ENCODE results near the gene ZNF3.

The ZNF3 gene

GRCh38 chr7:100105534-100105933 is 24.0 kb upstream of the ZNF3 start:
- no peak overlapping the region for H3K4me3 ChIP-seq (ENCODE audit: low read length)
- H3K4me1 ChIP-seq (ENCODE audit: control insufficient read depth, insufficient read depth, low read length) = peaks cover 15% of the 10 kb centered on the region
- H3K9me3 ChIP-seq (ENCODE audit: control insufficient read depth, low read length) = no peaks in the 10 kb centered on the region
- peaks cover 5% of the 10 kb centered on the region for H3K36me3 ChIP-seq (ENCODE audit: control insufficient read depth, insufficient read depth, low read length)
- H3K27me3 ChIP-seq (ENCODE audit: control insufficient read depth, insufficient read depth, low read length) = no peaks in the 10 kb centered on the region
- H3K9ac ChIP-seq (ENCODE audit: low read length) = no peak overlapping the region

DNA sequence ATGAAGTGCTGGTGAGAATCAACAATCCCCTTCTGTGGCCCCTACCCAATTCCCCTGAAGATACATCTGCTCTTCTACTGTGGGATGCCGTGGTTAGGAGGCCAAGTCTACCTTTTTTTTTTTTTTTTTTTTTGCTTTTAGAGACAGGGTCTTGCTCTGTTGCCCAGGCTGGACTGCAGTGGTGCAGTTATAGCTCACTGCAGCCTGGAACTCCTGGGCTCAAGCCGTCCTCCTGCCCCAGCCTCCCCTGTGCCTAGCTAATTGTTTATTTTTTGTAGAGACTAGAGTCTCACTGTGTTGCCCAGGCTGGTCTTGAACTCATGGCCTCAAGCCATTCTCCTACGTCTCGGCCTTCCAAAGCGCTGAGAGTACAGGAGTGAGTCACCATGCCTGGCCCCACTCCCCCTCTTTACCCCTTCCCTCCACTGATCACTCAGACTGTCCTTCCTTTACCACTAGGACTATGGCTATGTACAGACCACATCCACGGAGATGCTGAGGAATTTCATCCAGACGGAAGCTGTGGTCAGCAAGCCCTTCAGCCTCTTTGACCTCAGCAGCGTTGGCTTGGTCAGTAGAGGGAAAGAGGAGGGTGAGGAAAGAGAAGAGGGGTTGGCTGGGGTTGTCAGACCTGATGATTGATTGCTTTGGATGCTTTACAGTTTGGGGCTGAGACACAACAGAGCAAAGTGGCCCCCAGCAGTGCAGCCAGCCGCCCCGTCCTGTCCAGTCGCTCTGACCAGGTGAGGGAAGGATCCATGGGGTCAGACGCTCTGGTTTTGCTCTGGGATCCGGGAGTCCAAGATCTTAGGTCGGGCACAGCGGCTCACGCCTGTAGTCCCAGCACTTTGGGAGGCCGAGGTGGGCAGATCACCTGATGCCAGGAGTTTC is 21.7 kb upstream of the ZNF3 start:
- no peak overlapping the region for H3K4me3 ChIP-seq (ENCODE audit: low read length)
- H3K9ac ChIP-seq (ENCODE audit: low read length) = no peak overlapping the region
- no peaks in the 10 kb centered on the region for H3K27me3 ChIP-seq (ENCODE audit: control insufficient read depth, insufficient read depth, low read length)
- H3K9me3 ChIP-seq (ENCODE audit: control insufficient read depth, low read length) = no peaks in the 10 kb centered on the region
- H3K4me1 ChIP-seq (ENCODE audit: control insufficient read depth, insufficient read depth, low read length) = peaks cover 28% of the 10 kb centered on the region
- peaks cover 10% of the 10 kb centered on the region for H3K36me3 ChIP-seq (ENCODE audit: control insufficient read depth, insufficient read depth, low read length)

GRCh38 chr7:100101016-100101862 is 19.7 kb upstream of the ZNF3 start, which contains the start of the genes AP4M1 and MCM7:
TSS of gene AP4M1 (plus strand) at chr7:100101643. CDS start at chr7:100101715, 72 bp downstream.
TSS of gene MCM7 (minus strand) at chr7:100101397. CDS start at chr7:100101294, 103 bp downstream.
- H3K4me3 ChIP-seq (ENCODE audit: low read length) = peak within 1 kb of the TSS; percentile 97
- peaks cover 28% of the 10 kb centered on the region for H3K4me1 ChIP-seq (ENCODE audit: control insufficient read depth, insufficient read depth, low read length)
- peaks cover 13% of the 10 kb centered on the region for H3K36me3 ChIP-seq (ENCODE audit: control insufficient read depth, insufficient read depth, low read length)
- H3K27me3 ChIP-seq (ENCODE audit: control insufficient read depth, insufficient read depth, low read length) = no peaks in the 10 kb centered on the region
- H3K9ac ChIP-seq (ENCODE audit: low read length) = peak within 1 kb of the TSS; percentile 83
- H3K9me3 ChIP-seq (ENCODE audit: control insufficient read depth, low read length) = no peaks in the 10 kb centered on the region

DNA sequence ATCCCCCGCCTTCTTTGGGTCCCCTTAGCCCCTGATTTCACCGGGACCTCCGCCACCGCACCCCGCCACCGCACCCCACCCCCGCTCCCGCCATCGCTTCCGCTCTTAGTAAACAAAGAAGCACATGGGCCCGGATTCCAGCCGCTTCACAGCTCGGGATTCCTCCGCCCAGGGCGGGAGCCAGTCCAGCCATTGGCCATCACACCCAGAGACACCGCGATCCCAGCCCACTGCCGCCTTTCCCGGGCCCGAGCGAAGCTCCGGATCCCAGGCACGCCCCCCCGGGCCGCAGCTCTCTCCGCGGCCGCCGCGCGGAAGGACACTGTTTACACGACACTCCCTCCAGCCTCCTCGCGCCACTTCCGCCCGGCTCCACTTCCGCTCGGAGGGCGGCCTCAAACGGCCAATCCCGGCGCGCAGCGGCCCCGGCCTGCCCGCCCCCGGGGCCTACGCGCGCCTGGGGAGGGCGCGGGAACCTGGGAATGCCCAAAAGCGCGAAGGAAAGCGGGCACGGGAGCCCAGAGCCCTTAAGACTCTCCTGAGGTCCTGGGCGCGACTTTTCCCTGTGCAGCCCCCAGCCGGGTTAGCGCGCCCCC is 19.0 kb upstream of the ZNF3 start:
- Histone ChIP-seq H3K9me3 (ENCODE audit: control insufficient read depth, low read length) (no peaks in the 10 kb centered on the region), H3K4me1 (ENCODE audit: control insufficient read depth, insufficient read depth, low read length) (peaks cover 28% of the 10 kb centered on the region), H3K9ac (ENCODE audit: low read length) (peak overlapping the region; percentile 74), H3K36me3 (ENCODE audit: control insufficient read depth, insufficient read depth, low read length) (peaks cover 13% of the 10 kb centered on the region), H3K27me3 (ENCODE audit: control insufficient read depth, insufficient read depth, low read length) (no peaks in the 10 kb centered on the region), H3K4me3 (ENCODE audit: low read length) (peak overlapping the region; percentile 97)

DNA sequence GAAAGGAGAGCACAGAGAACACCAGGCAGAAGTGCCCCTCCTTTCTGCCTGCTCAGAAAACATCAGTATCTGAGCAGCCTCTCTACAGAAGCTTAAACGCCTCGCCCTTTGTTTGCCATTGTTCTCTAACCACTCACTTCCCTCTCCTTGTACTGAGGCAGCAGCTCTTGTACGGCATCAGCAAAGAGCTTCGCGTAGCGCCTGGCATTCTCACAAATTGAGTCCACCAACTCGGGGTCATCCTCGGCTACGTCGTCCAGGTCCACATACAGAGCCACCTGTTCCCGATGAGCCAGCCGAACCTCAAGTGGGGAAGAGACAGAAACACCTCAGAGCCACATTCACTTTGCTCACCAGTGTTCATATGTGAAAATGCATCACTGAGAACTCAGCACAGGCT is 17.9 kb upstream of the ZNF3 start:
- Histone ChIP-seq H3K9ac (ENCODE audit: low read length) (peak overlapping the region; percentile 74), H3K4me3 (ENCODE audit: low read length) (peak overlapping the region; percentile 97), H3K27me3 (ENCODE audit: control insufficient read depth, insufficient read depth, low read length) (no peaks in the 10 kb centered on the region), H3K36me3 (ENCODE audit: control insufficient read depth, insufficient read depth, low read length) (peaks cover 13% of the 10 kb centered on the region), H3K9me3 (ENCODE audit: control insufficient read depth, low read length) (no peaks in the 10 kb centered on the region), H3K4me1 (ENCODE audit: control insufficient read depth, insufficient read depth, low read length) (peaks cover 28% of the 10 kb centered on the region)

DNA sequence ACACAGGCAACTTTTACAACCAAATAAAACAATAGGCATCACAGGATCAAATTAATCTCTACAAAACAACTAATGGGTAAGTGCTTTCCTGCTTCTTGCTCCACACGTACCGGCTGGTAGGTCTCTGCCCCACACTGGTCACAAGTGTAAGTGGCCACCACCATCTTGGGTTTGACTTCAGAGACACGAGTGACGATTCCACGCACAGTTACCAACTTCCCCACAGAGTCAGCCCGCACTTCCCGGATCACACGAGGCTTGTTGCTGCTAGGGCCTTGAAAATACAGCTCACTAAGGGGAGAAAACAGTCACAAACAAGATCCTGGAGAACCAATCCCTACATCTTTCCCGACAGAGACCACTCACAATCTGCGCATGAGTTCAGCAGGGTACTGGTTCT is 17.4 kb upstream of the ZNF3 start:
- peak overlapping the region; percentile 74 for H3K9ac ChIP-seq (ENCODE audit: low read length)
- H3K9me3 ChIP-seq (ENCODE audit: control insufficient read depth, low read length) = no peaks in the 10 kb centered on the region
- H3K36me3 ChIP-seq (ENCODE audit: control insufficient read depth, insufficient read depth, low read length) = peaks cover 14% of the 10 kb centered on the region
- no peaks in the 10 kb centered on the region for H3K27me3 ChIP-seq (ENCODE audit: control insufficient read depth, insufficient read depth, low read length)
- peaks cover 28% of the 10 kb centered on the region for H3K4me1 ChIP-seq (ENCODE audit: control insufficient read depth, insufficient read depth, low read length)
- H3K4me3 ChIP-seq (ENCODE audit: low read length) = no peak overlapping the region

DNA sequence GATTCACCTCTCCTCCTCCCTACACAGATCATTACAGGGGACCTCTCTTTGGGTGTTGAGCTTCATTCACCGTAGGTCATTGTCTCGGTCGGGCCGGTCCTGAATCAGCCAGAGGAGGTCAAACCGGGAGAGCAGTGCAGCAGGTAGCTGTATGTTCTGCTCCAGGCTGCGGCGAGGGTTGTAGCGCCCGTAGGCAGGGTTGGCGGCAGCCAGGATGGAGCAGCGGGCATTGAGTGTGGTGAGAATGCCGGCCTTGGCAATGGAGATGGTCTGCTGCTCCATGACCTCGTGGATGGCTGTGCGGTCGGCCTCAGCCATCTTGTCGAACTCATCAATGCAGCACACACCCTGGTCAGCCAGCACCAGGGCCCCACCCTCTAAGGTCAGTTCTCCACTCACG is 14.2 kb upstream of the ZNF3 start:
- H3K9me3 ChIP-seq (ENCODE audit: control insufficient read depth, low read length) = no peaks in the 10 kb centered on the region
- peaks cover 13% of the 10 kb centered on the region for H3K4me1 ChIP-seq (ENCODE audit: control insufficient read depth, insufficient read depth, low read length)
- H3K36me3 ChIP-seq (ENCODE audit: control insufficient read depth, insufficient read depth, low read length) = peaks cover 27% of the 10 kb centered on the region
- H3K4me3 ChIP-seq (ENCODE audit: low read length) = no peak overlapping the region
- H3K9ac ChIP-seq (ENCODE audit: low read length) = no peak overlapping the region
- H3K27me3 ChIP-seq (ENCODE audit: control insufficient read depth, insufficient read depth, low read length) = no peaks in the 10 kb centered on the region

DNA sequence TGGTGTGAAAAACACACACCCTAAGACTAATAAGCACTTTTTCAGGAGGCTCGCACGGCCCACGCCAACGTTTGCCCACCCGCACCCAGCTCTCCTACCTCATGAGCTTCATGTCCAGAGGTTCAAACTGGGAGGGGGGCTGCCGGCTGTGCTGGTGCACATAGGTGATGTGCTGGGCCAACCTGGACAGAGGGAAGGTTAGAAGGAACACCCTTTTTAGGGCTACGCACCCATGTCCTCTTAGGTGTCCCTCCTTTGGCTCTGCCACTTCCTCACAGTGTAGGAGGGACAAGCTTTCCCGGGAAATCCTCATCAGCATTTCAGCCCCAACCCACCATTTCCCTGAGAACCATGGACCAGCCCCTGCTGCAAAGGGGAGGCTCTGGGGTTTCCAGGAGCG is 13.8 kb upstream of the ZNF3 start:
- Histone ChIP-seq H3K36me3 (ENCODE audit: control insufficient read depth, insufficient read depth, low read length) (peaks cover 27% of the 10 kb centered on the region), H3K27me3 (ENCODE audit: control insufficient read depth, insufficient read depth, low read length) (no peaks in the 10 kb centered on the region), H3K4me3 (ENCODE audit: low read length) (no peak overlapping the region), H3K9ac (ENCODE audit: low read length) (no peak overlapping the region), H3K9me3 (ENCODE audit: control insufficient read depth, low read length) (no peaks in the 10 kb centered on the region), H3K4me1 (ENCODE audit: control insufficient read depth, insufficient read depth, low read length) (peaks cover 13% of the 10 kb centered on the region)

DNA sequence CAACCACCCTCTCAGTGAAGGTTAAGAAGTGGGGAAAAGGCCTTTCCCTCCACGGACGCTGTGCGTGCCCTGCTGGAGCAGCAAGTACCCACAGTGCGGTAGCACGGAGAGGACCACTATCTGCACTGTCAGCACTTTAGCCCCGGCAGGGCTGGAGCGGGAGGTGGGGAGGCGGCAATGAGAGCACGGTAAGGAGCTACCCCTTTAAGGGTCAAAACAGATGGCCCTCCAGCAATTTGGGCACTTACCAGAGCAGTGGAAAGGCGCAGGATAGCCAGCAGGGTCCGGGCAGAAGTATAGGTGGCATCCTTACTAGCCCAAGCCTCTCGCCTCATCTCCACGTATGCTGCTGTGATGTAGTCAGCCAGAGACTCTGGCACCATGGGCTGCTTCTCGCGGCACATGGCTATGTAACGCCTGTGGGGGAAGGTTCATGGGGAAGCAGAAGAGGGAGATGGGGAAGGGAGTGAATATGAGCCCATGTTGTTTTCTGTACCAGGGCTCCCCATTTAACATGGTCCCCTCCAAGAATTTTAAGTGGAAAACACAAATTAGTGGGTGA is 12.5 kb upstream of the ZNF3 start:
- Histone ChIP-seq H3K27me3 (ENCODE audit: control insufficient read depth, insufficient read depth, low read length) (no peaks in the 10 kb centered on the region), H3K9me3 (ENCODE audit: control insufficient read depth, low read length) (no peaks in the 10 kb centered on the region), H3K4me1 (ENCODE audit: control insufficient read depth, insufficient read depth, low read length) (peaks cover 9% of the 10 kb centered on the region), H3K36me3 (ENCODE audit: control insufficient read depth, insufficient read depth, low read length) (peaks cover 24% of the 10 kb centered on the region), H3K9ac (ENCODE audit: low read length) (no peak overlapping the region), H3K4me3 (ENCODE audit: low read length) (no peak overlapping the region)

- Histone ChIP-seq H3K36me3 (ENCODE audit: control insufficient read depth, insufficient read depth, low read length) (peaks cover 21% of the 10 kb centered on the region), H3K27me3 (ENCODE audit: control insufficient read depth, insufficient read depth, low read length) (no peaks in the 10 kb centered on the region), H3K9ac (ENCODE audit: low read length) (no peak overlapping the region), H3K4me1 (ENCODE audit: control insufficient read depth, insufficient read depth, low read length) (peaks cover 10% of the 10 kb centered on the region), H3K4me3 (ENCODE audit: low read length) (no peak overlapping the region), H3K9me3 (ENCODE audit: control insufficient read depth, low read length) (no peaks in the 10 kb centered on the region)
Measured at GRCh38 chr7:100093498-100093897, 12.0 kb upstream of the ZNF3 start.

DNA sequence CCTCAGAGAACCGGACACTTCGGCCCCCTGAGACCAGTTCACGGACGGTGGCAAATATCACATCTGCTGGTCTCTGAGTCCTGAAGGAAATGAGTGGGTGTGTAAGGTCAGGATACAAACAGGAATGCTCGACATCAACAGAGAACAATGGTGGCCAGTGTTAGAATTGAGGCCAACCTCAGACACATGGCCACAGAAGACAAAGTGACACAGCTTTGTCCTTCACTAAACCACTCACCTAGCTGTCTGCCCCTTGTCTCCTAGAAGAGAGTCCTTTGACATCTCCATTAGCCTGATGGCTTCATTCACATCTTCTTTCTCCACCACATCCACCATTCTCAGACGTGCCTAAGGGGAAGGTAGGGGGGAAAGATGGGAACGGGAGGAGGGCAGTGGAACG is 11.5 kb upstream of the ZNF3 start:
- H3K4me3 ChIP-seq (ENCODE audit: low read length) = no peak overlapping the region
- no peaks in the 10 kb centered on the region for H3K27me3 ChIP-seq (ENCODE audit: control insufficient read depth, insufficient read depth, low read length)
- H3K4me1 ChIP-seq (ENCODE audit: control insufficient read depth, insufficient read depth, low read length) = peaks cover 14% of the 10 kb centered on the region
- H3K36me3 ChIP-seq (ENCODE audit: control insufficient read depth, insufficient read depth, low read length) = peaks cover 21% of the 10 kb centered on the region
- no peak overlapping the region for H3K9ac ChIP-seq (ENCODE audit: low read length)
- H3K9me3 ChIP-seq (ENCODE audit: control insufficient read depth, low read length) = no peaks in the 10 kb centered on the region

Measured in mucosa of stomach (tissue), 1 donor.